Gastrocnemius medialis (tissue), 4 donors: Measurements from ENCODE around the gene LRRC71.

Experiments
- POLR2A ChIP-seq, 2 donors: fragments of 450-650 bp; IDR thresholded peaks; one replicate each; pipeline ENCODE4 v1.6.1; 2017; ENCODE audit warnings: antibody characterized with exemption in 2 of 2, mild to moderate bottlenecking in 2 of 2, moderate library complexity in 2 of 2
- TF ChIP-seq, protein P1 (sequence below), 5 experiments: fragments of 450-650 bp in 3 of 5; fragments of 200-600 bp in 2 of 5; sonication (generic) in 2 of 5; IDR thresholded peaks in 4 of 5; conservative IDR thresholded peaks in 1 of 5; 1 replicate in 4 of 5; 2 replicates in 1 of 5; pipeline ENCODE4 v1.5.1; 2016 to 2019; ENCODE audit warnings: antibody characterized with exemption in 5 of 5, mild to moderate bottlenecking in 3 of 5, moderate library complexity in 3 of 5

DNA sequence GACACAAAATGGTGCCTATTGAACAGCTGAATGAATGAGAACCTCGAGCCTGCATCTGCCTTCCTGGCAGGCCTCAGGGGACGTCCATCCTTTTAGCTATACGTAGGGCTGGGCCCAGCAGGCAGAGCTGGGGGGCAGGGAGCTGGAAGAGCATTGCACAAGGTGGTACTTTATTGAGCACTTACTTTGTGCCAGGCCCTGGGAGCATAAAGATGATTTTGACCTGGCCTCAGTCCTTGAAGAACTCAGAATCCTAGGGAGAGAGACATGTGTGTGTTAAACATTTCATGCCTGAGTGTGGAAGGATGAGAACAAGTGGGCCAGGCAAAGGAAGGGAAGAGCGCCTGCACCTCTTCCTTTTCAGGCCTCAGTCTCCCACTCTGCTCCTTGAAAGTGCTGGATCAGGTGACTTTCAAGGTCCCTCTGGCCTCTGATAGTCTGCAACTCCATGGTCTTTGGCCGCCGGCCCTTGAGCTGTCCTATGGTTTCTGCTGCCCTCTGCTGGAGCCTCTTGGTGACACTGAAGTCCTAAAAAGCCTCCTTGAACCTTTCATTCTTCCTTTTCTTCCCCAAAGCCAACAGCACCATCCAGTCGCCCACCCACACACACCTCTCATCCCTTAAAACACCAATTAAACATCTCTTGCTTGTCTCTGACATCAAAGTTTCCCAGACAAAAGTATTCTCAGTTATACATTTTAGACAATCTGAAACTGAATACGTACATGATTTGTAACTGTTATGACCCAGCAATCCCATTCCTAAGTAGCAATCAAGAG lies 30.4 kb upstream of the LRRC71 start:
- TF ChIP-seq, protein P1, sequence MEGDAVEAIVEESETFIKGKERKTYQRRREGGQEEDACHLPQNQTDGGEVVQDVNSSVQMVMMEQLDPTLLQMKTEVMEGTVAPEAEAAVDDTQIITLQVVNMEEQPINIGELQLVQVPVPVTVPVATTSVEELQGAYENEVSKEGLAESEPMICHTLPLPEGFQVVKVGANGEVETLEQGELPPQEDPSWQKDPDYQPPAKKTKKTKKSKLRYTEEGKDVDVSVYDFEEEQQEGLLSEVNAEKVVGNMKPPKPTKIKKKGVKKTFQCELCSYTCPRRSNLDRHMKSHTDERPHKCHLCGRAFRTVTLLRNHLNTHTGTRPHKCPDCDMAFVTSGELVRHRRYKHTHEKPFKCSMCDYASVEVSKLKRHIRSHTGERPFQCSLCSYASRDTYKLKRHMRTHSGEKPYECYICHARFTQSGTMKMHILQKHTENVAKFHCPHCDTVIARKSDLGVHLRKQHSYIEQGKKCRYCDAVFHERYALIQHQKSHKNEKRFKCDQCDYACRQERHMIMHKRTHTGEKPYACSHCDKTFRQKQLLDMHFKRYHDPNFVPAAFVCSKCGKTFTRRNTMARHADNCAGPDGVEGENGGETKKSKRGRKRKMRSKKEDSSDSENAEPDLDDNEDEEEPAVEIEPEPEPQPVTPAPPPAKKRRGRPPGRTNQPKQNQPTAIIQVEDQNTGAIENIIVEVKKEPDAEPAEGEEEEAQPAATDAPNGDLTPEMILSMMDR (IDR thresholded peaks at IDR 0.05 in 4 of 5, conservative IDR thresholded peaks at IDR 0.05 in 1 of 5): peak; percentile 55 to 78 (median 73)
- TF ChIP-seq POLR2A (IDR thresholded peaks at IDR 0.05): no peak
